Frontal cortex (tissue), 4 donors: ENCODE results near the gene CCL7. TPM values are rescaled to one million over a fixed set of nuclear protein-coding genes. Genes with fewer than 3 reads are reported as not detected.

Source experiments
- DNase-seq, 2 donors: peaks; one replicate each; pipeline ENCODE4 v3.0.0; 2012; ENCODE audit warnings: low spot score in 2 of 2
- FAIRE-seq: peaks from 2 replicates; lab custom pipeline; 2012; peaks lifted over from hg19 to GRCh38; lab: Jason Lieb, UNC
- total RNA-seq: library from RNA; depleted of rRNA; stranded (reverse); fragments of >200 nt; gene quantifications from one replicate; pipeline ENCODE4 v1.2.3, GENCODE V29; 2014
- donor health status: control.
- donor health status: control.
- donor health status: control.

The CCL7 gene
- total RNA-seq, 1 donor from 2014 or later = not detected

DNA sequence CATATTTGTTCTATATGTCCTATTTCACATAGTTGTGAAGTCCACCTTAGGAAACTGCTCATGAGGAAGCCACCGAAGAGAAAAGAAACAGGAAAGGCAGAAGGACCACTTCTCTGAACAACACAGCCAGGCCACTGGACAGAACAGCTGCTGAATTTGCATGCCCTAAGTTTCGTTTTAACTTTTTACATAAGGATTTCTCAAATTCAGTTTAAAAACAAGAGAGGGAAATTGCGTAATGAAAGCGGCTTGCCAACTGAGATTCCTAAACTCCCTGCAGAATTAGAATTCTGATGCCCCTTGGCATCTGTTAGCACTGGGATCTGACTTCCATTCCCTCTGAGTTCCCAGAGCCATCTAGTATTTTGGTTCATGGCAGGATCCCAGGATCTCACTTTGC is 44.3 kb downstream of the CCL7 start:
- FAIRE-seq (no peak), DNase-seq (no peak)

GRCh38 chr17:34318474-34318873 is 48.5 kb downstream of the CCL7 start:
- no peak for FAIRE-seq

DNA sequence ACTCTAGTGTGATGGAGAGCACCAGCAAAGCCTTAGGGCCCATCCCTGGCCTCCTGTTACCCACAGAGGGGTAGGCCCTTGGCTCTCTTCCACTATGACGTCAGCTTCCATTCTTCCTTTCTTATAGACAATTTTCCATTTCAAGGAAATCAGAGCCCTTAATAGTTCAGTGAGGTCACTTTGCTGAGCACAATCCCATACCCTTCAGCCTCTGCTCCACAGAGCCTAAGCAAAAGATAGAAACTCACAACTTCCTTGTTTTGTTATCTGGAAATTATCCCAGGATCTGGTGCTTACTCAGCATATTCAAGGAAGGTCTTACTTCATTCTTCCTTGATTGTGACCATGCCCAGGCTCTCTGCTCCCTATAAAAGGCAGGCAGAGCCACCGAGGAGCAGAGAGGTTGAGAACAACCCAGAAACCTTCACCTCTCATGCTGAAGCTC is 49.0 kb downstream of the CCL7 start, which contains the start of gene CCL8:
Gene CCL8 (plus strand): TSS at position 397 of the 445 bp plus-strand sequence. CDS start 67 bp downstream, outside the sequence.
- FAIRE-seq (no peak), DNase-seq (no peak)

More at GRCh38 chr17:34318474-34318873, 48.5 kb downstream of the CCL7 start:
- no peak for DNase-seq

Other genes with a start within 250 kb of the CCL7 start
- 1.2 TPM for gene CCL2, start 14.9 kb upstream of the CCL7 start, total RNA-seq
- not detected for gene CCL11, start 15.5 kb downstream of the CCL7 start, total RNA-seq
- gene CCL8, start 49.2 kb downstream of the CCL7 start, total RNA-seq = not detected
- gene CCL13, start 86.3 kb downstream of the CCL7 start, total RNA-seq = 1.2 TPM
- gene CCL1, start 93.0 kb downstream of the CCL7 start, total RNA-seq = not detected